HepG2 (cell line): ENCODE measurements around the gene CRKL. TPM values are rescaled to one million over a fixed set of nuclear protein-coding genes. Genes with fewer than 3 reads are reported as not detected.

Experiments
- ERF ChIP-seq: IDR thresholded peaks from 2 replicates; pipeline ENCODE4 v1.6.1; 2018; ENCODE audit warnings: missing biosample characterization, missing genetic modification reagents
- GLI4 ChIP-seq: sonication (generic); formaldehyde crosslinking; IDR thresholded peaks from 2 replicates; pipeline ENCODE4 v1.5.1; 2020; ENCODE audit warnings: missing genetic modification reagents, mild to moderate bottlenecking, moderate library complexity, borderline replicate concordance
- HNF1B ChIP-seq: sonication (generic); formaldehyde crosslinking; IDR thresholded peaks from 2 replicates; pipeline ENCODE4 v1.5.1; 2020; ENCODE audit warnings: mild to moderate bottlenecking, moderate library complexity, missing genetic modification reagents
- JARID2 ChIP-seq: sonication (generic); formaldehyde crosslinking; IDR thresholded peaks from 2 replicates; pipeline ENCODE4 v1.8.1; 2023; ENCODE audit warnings: missing genetic modification reagents, inconsistent platforms; ENCODE audit not compliant: insufficient replicate concordance
- KAT2B ChIP-seq: fragments of 150-350 bp; IDR thresholded peaks from 2 replicates; pipeline ENCODE4 v1.6.1; 2014; ENCODE audit warnings: low read depth, low read length, borderline replicate concordance
- KDM4B ChIP-seq: sonication (generic); formaldehyde crosslinking; IDR thresholded peaks from 2 replicates; pipeline ENCODE4 v1.4.0; 2020; ENCODE audit warnings: missing genetic modification reagents
- KDM6A ChIP-seq: IDR thresholded peaks from 2 replicates; pipeline ENCODE4 v1.6.1; 2016; ENCODE audit warnings: low read depth
- KLF16 ChIP-seq, 2 experiments: sonication (generic) in 1 of 2; formaldehyde crosslinking in 1 of 2; IDR thresholded peaks; 2 replicates each; pipeline versions ENCODE4 v1.6.1 to v1.8.0; 2016 to 2023; ENCODE audit warnings: missing genetic modification reagents in 2 of 2, missing compliant biosample characterization in 1 of 2
- KMT2B ChIP-seq: IDR thresholded peaks from 2 replicates; pipeline ENCODE4 v1.6.1; 2016; ENCODE audit warnings: missing genetic modification reagents, missing compliant biosample characterization
- MYNN ChIP-seq: sonication (generic); formaldehyde crosslinking; IDR thresholded peaks from 2 replicates; pipeline ENCODE4 v1.4.0; 2020; ENCODE audit warnings: mild to moderate bottlenecking, low read depth, missing genetic modification reagents
- REL ChIP-seq: sonication (generic); formaldehyde crosslinking; conservative IDR thresholded peaks from 2 replicates; pipeline ENCODE4 v1.8.0; 2022; ENCODE audit warnings: mild to moderate bottlenecking, missing genetic modification reagents, moderate library complexity
- RFX3 ChIP-seq: IDR thresholded peaks from 2 replicates; pipeline ENCODE4 v1.6.1; 2016; ENCODE audit warnings: missing biosample characterization, missing genetic modification reagents
- SRSF4 ChIP-seq: fragments of 200-400 bp; formaldehyde crosslinking; IDR thresholded peaks from one replicate; pipeline ENCODE4 v1.6.1; 2018; ENCODE audit warnings: mild to moderate bottlenecking, low read depth, low read length, moderate library complexity; ENCODE audit not compliant: poor library complexity, severe bottlenecking
- ZBTB7B ChIP-seq: sonication (generic); formaldehyde crosslinking; IDR thresholded peaks from 2 replicates; pipeline ENCODE4 v1.4.0; 2020; ENCODE audit warnings: missing genetic modification reagents
- ZNF10 ChIP-seq: sonication (generic); formaldehyde crosslinking; IDR thresholded peaks from 2 replicates; pipeline ENCODE4 v1.4.0; 2020; ENCODE audit warnings: mild to moderate bottlenecking, low read depth, missing genetic modification reagents, borderline replicate concordance
- ZNF12 ChIP-seq: sonication (generic); formaldehyde crosslinking; IDR thresholded peaks from 2 replicates; pipeline ENCODE4 v1.5.0; 2020; ENCODE audit warnings: missing genetic modification reagents
- ZNF121 ChIP-seq: sonication (generic); formaldehyde crosslinking; IDR thresholded peaks from 2 replicates; pipeline ENCODE4 v1.5.0; 2020; ENCODE audit warnings: mild to moderate bottlenecking, missing genetic modification reagents
- ZNF20 ChIP-seq: sonication (generic); formaldehyde crosslinking; IDR thresholded peaks from 2 replicates; pipeline ENCODE4 v1.4.0; 2020; ENCODE audit warnings: mild to moderate bottlenecking, moderate library complexity, missing genetic modification reagents
- ZNF207 ChIP-seq: fragments of 450-650 bp; IDR thresholded peaks from 2 replicates; pipeline ENCODE4 v1.6.1; 2016; ENCODE audit warnings: antibody characterized with exemption, borderline replicate concordance
- ZNF451 ChIP-seq: sonication (generic); formaldehyde crosslinking; IDR thresholded peaks from 2 replicates; pipeline ENCODE4 v1.5.0; 2020; ENCODE audit warnings: mild to moderate bottlenecking, missing genetic modification reagents
- ZNF468 ChIP-seq: sonication (generic); formaldehyde crosslinking; IDR thresholded peaks from 2 replicates; pipeline ENCODE4 v1.8.0; 2022; ENCODE audit warnings: mild to moderate bottlenecking, moderate library complexity, missing genetic modification reagents
- ZNF619 ChIP-seq: sonication (generic); formaldehyde crosslinking; IDR thresholded peaks from 2 replicates; pipeline ENCODE4 v1.4.0; 2020; ENCODE audit warnings: mild to moderate bottlenecking, missing genetic modification reagents
- ZNF75D ChIP-seq: sonication (generic); formaldehyde crosslinking; IDR thresholded peaks from 2 replicates; pipeline ENCODE4 v1.8.1; 2023; ENCODE audit warnings: missing genetic modification reagents, mild to moderate bottlenecking, borderline replicate concordance
- ZNF766 ChIP-seq: sonication (generic); formaldehyde crosslinking; IDR thresholded peaks from 2 replicates; pipeline ENCODE4 v1.5.0; 2020; ENCODE audit warnings: missing genetic modification reagents, borderline replicate concordance
- ZSCAN20 ChIP-seq: sonication (generic); formaldehyde crosslinking; IDR thresholded peaks from 2 replicates; pipeline ENCODE4 v1.4.0; 2020; ENCODE audit warnings: missing genetic modification reagents, mild to moderate bottlenecking, borderline replicate concordance
- ZSCAN25 ChIP-seq: sonication (generic); formaldehyde crosslinking; IDR thresholded peaks from 2 replicates; pipeline ENCODE4 v1.8.0; 2022; ENCODE audit warnings: mild to moderate bottlenecking, missing genetic modification reagents
- polyA plus RNA-seq, 8 experiments: library from polyadenylated mRNA; depleted of rRNA in 3 of 8; stranded (reverse) in 7 of 8; unstranded in 1 of 8; fragments of >200 nt; fragmentation: Illumina TruSeq in 4 of 8; extraction: Trizol in 4 of 8; gene quantifications; 2 replicates each; pipeline versions ENCODE4 v1.2.1 to v1.2.3, GENCODE V29; 2011 to 2016; ENCODE audit warnings: low read depth in 4 of 8, missing spikeins in 1 of 8, mixed read lengths in 1 of 8; ENCODE audit not compliant: insufficient read depth in 1 of 8
- total RNA-seq, 5 experiments: library from RNA; depleted of rRNA; stranded (reverse); fragments of >200 nt; fragmentation: Illumina TruSeq; extraction: Trizol; gene quantifications; 2 replicates each; pipeline ENCODE4 v1.2.3, GENCODE V29; 2016; ENCODE audit warnings: low read depth in 1 of 5
- TF ChIP-seq, protein P1 (sequence below): sonication (generic); formaldehyde crosslinking; IDR thresholded peaks from 2 replicates; pipeline ENCODE4 v1.4.0; 2020; ENCODE audit warnings: missing genetic modification reagents

Gene CRKL
- total and polyA plus RNA-seq, 2 of the 13 experiments (the other 11 are each of a cell fraction or from before 2014, with no cell fraction given) = 37.4 to 60.6 TPM

DNA sequence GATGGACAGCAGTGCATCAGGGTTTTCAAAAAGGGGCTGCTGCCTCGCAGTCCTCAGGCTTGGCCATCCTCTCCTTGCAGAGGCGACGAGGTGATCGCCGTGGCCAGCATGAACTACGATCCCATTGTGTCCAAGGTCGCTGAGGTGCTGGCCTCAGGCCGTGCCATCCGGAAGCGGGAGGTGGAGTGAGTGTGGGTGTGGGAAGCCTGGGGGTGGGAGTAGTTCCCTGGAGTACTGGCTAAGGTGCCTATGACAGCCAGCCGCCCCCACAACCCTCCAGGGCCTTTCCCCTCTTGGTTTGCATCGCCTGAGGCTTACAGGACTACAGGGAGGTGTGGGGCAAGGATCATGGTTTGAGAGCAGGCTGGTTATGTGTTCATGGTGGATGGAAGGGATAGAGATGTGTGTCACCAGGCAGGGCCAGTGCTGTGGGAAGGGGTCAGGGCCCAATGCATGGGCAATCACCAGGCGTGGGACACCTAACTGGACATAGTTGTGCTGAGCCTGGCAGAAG lies 62.8 kb downstream of the CRKL start (continued):
- TF ChIP-seq JARID2 (no peak), REL (no peak), ERF (peak; percentile 66), ZNF12 (CRISPR knock-in tag) (0 out of 2 replicates have a peak, but pooled peaks have one; percentile 16), KDM6A (CRISPR knock-in tag) (0 out of 2 replicates have a peak, but pooled peaks have one; percentile 12), SRSF4 (no peak), ZNF766 (0 out of 2 replicates have a peak, but pooled peaks have one; percentile 58), HNF1B (CRISPR knock-in tag) (peak; percentile 75; the same call in 1 of the 2 replicates), KMT2B (0 out of 2 replicates have a peak, but pooled peaks have one; percentile 16), ZSCAN25 (no peak), KDM4B (CRISPR knock-in tag) (0 out of 2 replicates have a peak, but pooled peaks have one; percentile 17), ZNF20 (no peak), ZNF207 (no peak), ZSCAN20 (CRISPR knock-in tag) (no peak), ZNF619 (CRISPR knock-in tag) (peak; percentile 24; the same call in 1 of the 2 replicates), ZNF10 (CRISPR knock-in tag) (no peak), ZNF451 (CRISPR knock-in tag) (0 out of 2 replicates have a peak, but pooled peaks have one; percentile 38), MYNN (CRISPR knock-in tag) (no peak), ZNF468 (CRISPR knock-in tag) (no peak), ZNF121 (no peak), KAT2B (no peak), RFX3 (CRISPR knock-in tag) (no peak), GLI4 (CRISPR knock-in tag) (no peak), KLF16 (CRISPR knock-in tag; IDR thresholded peaks at IDR 0.05) (0 out of 4 replicates have a peak, but pooled peaks of 1 of the 2 experiments have one; percentile 32), ZNF75D (CRISPR knock-in tag) (no peak), ZBTB7B (CRISPR knock-in tag) (no peak)
- TF ChIP-seq, protein P1, sequence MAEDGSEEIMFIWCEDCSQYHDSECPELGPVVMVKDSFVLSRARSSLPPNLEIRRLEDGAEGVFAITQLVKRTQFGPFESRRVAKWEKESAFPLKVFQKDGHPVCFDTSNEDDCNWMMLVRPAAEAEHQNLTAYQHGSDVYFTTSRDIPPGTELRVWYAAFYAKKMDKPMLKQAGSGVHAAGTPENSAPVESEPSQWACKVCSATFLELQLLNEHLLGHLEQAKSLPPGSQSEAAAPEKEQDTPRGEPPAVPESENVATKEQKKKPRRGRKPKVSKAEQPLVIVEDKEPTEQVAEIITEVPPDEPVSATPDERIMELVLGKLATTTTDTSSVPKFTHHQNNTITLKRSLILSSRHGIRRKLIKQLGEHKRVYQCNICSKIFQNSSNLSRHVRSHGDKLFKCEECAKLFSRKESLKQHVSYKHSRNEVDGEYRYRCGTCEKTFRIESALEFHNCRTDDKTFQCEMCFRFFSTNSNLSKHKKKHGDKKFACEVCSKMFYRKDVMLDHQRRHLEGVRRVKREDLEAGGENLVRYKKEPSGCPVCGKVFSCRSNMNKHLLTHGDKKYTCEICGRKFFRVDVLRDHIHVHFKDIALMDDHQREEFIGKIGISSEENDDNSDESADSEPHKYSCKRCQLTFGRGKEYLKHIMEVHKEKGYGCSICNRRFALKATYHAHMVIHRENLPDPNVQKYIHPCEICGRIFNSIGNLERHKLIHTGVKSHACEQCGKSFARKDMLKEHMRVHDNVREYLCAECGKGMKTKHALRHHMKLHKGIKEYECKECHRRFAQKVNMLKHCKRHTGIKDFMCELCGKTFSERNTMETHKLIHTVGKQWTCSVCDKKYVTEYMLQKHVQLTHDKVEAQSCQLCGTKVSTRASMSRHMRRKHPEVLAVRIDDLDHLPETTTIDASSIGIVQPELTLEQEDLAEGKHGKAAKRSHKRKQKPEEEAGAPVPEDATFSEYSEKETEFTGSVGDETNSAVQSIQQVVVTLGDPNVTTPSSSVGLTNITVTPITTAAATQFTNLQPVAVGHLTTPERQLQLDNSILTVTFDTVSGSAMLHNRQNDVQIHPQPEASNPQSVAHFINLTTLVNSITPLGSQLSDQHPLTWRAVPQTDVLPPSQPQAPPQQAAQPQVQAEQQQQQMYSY = no peak
